Stimulated activated CD8-positive, alpha-beta memory T cell treated with anti-CD3 and anti-CD28 coated beads, Interleukin-15, amount 100 ng/mL, for 1 hour (primary cell): ENCODE measurements around the gene SAGE1.
A peak's percentile ranks its signal among the peaks of the same experiment; 100 is the strongest.
"Not testable (repeated sequence)": the region's sequence is repeated elsewhere in the genome, so short reads cannot be mapped to it uniquely, and the experiment has no call there.

Experiments used
- DNase-seq: peaks from one replicate; pipeline ENCODE4 v3.0.0-alpha.2; 2020; ENCODE audit warnings: low read depth

Gene SAGE1, protein sequence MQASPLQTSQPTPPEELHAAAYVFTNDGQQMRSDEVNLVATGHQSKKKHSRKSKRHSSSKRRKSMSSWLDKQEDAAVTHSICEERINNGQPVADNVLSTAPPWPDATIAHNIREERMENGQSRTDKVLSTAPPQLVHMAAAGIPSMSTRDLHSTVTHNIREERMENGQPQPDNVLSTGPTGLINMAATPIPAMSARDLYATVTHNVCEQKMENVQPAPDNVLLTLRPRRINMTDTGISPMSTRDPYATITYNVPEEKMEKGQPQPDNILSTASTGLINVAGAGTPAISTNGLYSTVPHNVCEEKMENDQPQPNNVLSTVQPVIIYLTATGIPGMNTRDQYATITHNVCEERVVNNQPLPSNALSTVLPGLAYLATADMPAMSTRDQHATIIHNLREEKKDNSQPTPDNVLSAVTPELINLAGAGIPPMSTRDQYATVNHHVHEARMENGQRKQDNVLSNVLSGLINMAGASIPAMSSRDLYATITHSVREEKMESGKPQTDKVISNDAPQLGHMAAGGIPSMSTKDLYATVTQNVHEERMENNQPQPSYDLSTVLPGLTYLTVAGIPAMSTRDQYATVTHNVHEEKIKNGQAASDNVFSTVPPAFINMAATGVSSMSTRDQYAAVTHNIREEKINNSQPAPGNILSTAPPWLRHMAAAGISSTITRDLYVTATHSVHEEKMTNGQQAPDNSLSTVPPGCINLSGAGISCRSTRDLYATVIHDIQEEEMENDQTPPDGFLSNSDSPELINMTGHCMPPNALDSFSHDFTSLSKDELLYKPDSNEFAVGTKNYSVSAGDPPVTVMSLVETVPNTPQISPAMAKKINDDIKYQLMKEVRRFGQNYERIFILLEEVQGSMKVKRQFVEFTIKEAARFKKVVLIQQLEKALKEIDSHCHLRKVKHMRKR

DNA sequence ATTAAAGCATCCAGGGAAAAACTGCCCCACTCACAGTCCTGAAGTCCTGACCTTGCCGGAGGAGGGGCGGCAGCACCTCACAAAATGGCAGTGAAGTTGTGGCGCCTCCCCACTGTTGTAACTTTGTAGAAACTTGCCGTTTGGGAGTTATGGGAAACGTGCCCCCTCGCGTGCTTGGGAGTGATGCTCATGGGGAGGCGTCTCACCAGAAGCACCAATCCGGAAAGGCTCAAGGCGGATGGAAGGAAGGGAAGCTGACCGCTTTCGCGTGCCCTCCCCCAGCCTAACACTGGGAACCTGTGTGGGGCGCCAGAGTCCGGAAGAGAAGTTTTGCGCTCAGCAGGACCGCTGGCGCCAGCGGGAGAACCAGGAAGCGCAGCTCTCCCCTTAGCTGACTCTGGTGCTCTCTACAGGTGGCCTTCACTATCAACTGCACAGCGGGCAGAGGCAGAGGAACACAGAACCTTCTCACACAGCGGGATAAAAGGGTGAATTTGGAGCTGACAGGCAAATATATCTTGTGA is at the start of gene SAGE1, which contains the start of gene CT45A10:
Gene SAGE1, plus strand, starts transcription at position 423 of the 524 bp plus-strand sequence. CDS start 2,527 bp downstream, outside the sequence.
Gene CT45A10, minus strand, starts transcription at position 151 of the 524 bp plus-strand sequence. CDS start 8,100 bp downstream, outside the sequence.
- DNase-seq = no peak

DNA sequence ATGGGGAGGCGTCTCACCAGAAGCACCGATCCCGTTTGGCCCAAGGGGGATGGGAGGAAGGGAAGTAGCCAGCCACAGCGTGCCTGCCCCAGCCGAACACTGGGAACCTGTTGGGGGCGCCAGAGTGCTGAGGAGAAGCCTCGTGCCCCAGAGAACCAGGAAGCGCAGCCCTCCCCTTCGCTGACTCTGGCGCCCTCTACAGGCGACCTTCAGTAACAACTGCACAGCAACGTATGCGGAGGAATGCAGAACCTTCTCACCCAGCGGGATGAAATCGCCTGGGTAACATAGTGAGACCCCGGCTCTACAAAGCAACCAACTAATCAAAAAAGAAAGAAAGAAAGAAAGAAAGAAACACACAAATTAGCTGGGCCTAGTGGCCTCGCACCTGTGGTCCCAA is 39.1 kb upstream of the SAGE1 start, which contains the start of gene CT45A8:
Gene CT45A8, minus strand, starts transcription at position 101 of the 400 bp plus-strand sequence. CDS start 3,755 bp downstream, outside the sequence.
- DNase-seq = not testable (repeated sequence)

DNA sequence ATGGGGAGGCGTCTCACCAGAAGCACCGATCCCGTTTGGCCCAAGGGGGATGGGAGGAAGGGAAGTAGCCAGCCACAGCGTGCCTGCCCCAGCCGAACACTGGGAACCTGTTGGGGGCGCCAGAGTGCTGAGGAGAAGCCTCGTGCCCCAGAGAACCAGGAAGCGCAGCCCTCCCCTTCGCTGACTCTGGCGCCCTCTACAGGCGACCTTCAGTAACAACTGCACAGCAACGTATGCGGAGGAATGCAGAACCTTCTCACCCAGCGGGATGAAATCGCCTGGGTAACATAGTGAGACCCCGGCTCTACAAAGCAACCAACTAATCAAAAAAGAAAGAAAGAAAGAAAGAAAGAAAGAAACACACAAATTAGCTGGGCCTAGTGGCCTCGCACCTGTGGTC is 21.8 kb upstream of the SAGE1 start, which contains the start of gene CT45A9:
Gene CT45A9, minus strand, starts transcription at position 101 of the 400 bp plus-strand sequence. CDS start 3,751 bp downstream, outside the sequence.
- DNase-seq = not testable (repeated sequence)

DNA sequence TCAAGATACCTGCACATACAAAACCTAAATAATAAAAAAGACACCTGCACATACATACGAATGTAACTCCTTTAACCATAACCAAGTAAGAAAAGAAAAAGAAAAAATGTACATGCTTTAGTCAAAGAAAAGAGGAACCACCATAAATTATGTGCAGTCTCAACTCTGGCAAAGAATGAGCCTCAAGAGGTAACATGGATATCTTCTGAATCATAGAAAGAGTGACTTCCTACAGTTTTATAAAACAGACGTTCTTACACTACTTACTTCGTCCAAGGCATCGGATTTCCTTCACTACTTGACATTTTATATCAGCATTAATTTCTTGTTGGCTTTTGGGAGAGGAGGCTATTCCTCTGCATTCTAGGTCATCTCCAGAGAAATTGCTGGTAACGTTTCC is 10.8 kb upstream of the SAGE1 start:
- not testable (repeated sequence) for DNase-seq

DNA sequence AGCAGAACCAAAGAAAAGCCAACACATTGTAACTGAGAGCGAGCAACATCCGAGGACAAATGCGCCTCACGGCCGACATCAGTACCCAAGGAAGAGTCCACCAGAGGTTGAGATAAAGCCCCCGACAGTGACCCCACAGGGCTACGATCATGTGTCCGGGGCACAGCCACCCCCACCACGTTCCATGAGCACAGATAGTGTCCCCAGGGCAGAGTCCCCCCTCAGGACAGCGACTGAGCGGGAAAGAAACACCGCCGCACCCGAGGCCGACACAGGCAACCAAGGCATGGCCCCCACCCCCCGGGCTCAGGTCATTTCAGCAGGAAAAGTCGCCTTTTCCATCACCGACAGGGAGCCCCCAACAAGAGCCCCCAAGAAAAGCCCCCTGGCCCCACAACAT is 5.3 kb upstream of the SAGE1 start:
- DNase-seq = not testable (repeated sequence)

DNA sequence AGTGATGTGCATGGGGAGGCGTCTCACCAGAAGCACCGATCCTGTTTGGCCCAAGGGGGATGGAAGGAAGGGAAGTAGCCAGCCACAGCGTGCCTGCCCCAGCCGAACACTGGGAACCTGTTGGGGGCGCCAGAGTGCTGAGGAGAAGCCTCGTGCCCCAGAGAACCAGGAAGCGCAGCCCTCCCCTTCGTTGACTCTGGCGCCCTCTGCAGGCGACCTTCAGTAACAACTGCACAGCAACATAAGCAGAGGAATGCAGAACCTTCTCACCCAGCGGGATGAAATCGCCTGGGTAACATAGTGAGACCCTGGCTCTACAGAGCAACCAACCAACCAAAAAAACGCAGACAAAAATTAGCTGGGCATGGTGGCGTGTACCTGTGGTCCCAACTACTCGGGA is 4.5 kb upstream of the SAGE1 start:
- DNase-seq = not testable (repeated sequence)

DNA sequence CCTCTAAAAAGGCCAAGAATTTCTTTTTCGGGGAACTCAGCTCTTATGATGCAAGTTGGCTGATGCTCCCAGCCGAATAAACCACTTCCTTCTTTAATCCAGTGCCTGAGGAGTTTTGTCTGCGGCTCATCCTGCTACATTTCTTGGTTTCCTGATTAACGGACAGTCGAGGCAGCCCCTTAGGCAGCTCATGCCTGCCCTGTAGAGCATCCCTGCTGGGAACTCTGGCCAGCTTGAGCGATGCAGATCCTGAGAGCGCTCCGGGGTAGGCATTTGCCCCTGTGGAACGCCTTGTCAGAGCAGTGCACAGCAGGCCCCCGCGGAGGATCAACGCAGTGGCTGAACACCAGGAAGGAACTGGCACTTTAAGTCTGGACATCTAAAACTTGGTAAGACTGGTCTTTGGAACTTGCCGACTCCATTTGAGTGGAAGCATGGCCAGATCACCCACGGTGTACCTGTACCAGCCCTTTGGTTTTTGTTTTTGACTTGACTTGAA is 3.4 kb upstream of the SAGE1 start:
- no peak for DNase-seq

DNA sequence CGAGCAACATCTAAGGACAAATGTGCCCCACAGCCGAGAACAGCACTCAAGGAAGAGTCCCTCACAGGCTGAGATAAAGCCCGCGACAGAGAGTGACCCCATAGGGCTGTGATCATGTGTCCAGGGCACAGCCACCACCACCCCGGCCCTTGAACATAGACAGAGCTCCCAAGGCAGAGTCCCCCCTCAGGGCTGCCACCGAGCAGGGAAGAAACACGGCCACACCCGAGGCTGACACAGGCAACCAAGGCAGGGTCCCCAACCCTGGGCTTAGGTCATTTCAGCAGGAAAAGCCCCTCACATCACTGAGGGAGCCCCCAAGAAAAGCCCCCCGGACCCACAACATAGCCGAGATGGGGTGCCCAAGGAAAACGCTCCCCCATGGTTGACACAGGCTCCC is 735 bp upstream of the SAGE1 start:
- DNase-seq = no peak

DNA sequence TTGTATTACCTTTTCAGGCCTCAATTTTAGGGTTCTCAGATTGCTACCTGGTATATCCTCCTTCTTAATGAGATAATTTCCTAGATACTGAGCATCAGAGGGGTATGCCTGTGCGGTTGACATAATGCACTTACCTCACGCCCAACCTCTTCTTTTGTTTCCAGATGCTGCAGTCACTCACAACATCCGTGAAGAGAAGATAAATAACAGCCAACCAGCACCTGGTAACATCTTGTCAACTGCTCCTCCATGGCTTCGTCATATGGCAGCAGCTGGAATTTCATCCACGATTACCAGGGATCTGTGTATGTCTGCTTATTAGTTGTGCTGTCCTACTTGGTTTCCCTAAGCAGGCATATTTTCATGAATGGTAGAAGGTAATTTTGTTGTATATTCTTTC is 16.7 kb downstream of the SAGE1 start:
- DNase-seq = no peak

DNA sequence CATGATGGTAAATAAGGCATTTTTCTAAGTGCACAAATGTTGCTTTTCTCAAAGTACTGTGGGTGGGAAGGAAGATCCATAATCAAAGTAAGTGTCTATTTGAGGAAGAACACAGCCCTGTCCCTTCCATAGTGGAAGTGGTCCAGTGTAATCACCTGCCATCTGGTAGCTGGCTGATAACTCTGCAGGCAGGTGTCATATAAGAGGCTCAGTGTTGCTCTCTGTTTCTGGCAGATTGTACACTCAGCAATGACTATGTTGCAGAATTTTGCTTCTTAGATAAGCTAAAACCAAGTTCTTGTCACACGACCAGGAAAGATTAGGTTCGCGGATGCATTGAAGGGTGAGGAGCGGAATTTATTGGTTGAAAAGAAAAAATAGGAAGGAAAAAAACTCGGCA is 20.9 kb downstream of the SAGE1 start:
- DNase-seq = no peak

DNA sequence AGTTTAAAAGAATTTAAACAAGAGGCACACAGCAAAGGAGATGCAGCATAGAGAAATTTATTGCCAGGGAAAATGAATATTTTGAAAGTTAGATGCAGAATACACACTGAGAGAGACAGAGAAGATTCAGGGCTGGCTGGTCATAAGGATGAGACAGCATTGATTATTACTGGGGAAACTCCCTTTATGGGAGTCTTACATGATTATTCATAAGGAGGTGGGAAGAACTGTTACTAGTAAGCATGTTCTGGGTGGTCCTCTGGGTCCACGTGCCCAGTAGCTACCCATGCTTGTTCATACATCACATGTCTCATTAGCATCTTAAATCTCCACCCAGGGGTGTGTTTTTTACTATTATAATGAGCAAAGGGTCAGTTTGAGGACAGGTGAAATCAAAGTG is 27.0 kb downstream of the SAGE1 start:
- DNase-seq = not testable (repeated sequence)

DNA sequence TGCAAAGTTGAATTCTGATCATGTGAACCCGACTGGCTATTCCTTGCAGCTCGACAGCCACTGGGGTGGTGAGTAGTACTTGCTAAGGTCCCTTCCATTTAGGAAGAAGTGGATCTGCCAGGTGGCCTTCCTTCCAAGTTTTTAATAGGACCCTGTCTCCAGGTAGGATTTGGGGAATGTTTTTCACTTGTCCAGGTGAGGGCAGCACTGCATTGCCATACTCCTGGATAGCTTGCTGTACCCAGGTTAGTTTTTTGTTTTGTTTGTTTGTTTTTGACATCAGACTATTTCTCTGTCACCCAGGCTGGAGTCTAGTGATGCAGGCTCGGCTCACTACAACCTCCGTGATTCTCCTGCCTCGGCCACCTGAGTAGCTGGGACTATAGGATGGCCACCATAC is 29.8 kb downstream of the SAGE1 start:
- no peak for DNase-seq

DNA sequence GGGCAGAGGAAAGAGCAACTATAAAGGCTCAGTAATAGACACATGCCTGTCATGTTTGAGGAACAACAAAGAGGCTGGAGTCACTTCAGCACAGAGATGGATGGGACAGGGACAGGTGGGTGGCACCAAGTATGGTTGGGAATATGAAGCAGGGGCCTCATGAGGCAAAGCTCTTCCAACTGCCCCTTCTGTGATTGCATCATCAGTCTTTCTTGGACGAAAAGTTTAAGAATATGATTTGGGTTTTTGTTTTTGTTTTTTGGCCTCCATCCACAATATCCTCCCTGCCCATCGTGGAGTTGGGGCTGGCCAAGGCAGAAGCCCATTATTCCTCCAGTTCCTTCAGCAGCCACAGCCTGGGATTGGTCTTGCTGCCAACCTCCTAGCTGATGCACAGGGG is 34.4 kb downstream of the SAGE1 start:
- DNase-seq = no peak

DNA sequence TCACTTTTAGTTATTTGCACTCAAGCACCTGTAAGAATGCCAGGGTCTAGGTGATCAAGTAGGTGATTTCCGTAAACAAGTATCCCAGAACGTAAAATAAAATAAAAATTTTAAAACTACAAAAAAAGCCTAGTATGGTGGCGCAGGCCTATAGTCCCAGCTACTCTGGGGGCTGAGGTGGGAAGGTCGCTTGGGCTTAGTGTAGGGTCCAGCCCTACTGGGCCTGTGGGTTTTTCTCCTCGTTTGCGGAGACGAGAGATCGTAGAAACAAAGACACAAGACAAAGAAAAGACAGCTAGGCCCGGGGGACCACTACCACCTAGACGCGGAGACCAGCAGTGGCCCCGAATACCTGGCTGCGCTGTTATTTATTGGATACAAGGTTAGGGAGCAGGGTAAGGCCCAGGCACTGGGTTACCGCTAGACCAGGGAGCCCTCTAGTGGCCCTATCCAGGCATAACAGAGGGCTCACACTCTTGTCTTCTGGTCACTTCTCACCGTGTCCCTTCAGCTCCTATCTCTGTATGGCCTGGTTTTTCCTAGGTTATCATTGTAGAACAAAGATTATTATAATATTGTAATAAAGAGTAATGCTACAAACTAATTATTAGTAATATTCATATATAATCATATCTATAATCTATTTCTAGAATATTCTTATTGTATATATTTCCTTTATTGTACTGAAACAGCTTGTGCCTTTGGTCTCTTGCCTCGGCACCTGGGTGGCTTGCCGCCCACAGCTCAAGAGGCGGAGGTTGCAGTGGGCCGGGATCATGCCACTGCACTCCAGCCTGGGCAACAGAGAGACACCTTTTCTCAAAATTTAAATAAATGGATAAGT is 38.4 kb downstream of the SAGE1 start:
- peak; percentile 1 for DNase-seq

DNA sequence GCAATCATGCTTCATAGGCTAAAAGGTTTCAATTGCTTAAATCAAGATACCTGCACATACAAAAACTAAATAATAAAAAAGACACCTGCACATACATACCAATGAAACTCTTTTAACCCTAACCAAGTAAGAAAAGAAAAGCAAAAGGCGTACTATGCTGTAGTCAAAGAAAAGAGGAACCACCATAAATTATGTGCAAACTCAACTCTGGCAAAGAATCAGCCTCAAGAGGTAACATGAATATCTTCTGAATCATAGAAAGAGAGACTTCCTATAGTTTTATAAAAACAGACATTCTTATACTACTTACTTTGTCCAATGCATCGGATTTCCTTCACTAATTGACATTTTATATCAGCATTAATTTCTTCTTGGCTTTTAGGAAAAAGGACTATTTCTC is 51.0 kb downstream of the SAGE1 start:
- no peak for DNase-seq

DNA sequence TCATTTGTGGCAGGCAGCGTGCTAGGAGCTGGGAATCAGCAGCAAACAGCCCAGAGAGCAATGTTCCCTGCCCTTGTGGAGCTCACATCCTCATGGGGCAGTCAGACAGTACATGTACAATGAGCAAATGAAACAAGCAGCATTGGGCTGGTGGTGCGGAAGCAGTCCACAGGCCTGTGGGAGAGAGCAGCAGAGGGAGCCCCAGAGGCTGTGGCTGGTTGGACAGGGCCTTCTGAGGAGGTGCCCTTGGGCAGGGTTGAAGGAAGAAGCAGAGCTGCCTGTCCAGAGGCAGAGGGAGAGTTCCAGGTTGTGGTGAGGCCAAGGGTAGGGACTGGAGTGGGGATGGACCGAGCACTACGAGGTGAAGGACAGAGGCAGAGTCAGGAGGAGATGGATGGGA is 57.8 kb downstream of the SAGE1 start:
- no peak for DNase-seq
